ENCODE measurements around the gene TTLL11.

The TTLL11 gene

DNA sequence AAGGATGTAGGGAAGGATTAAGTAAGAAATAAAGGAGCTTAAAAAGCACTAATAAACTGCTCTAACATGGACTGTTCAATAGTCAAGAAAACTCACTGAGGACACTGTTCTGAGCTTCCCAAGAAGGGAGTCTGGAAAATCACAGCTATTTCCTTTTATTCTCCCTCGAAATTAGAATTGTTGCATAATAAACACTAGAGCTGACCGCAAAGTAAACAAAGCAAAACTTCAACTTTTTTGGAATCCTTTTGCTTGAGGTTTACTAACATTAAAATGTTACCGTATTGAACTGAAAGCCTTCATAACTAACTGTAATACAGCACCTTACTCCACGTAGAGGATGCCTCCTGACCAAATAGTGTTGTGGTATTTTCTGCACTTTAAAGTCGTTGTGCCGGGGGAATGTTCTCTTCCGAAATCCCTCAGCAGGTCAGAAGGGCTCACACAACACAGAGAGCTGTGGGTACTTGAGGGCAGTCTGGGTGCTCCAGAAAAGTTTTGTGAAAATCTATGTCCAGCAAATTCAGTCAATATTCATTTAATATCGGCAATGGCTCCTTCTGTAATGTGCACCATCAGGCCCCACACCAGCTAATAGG is 59.2 kb downstream of the TTLL11 start:
- H4K8ac ChIP-seq (ENCODE audit: low read depth, low read length), result no peak overlapping the region
- no peak for DNase-seq (ENCODE audit: low spot score)
- H2BK15ac ChIP-seq (ENCODE audit: low read length), result no peak overlapping the region
- H2BK120ac ChIP-seq (ENCODE audit: low read depth, low read length), result no peak overlapping the region
- H3K4ac ChIP-seq (ENCODE audit: low read length), result no peak overlapping the region
- no peak overlapping the region for H2BK5ac ChIP-seq (ENCODE audit: low read length)
- no peak overlapping the region for H2AK5ac ChIP-seq (ENCODE audit: low read depth, low read length)
- peaks cover 0 to 6% of the 10 kb centered on the region in 2 donors for H3K4me1 ChIP-seq (ENCODE audit: control insufficient read depth in 2 of 2, insufficient read depth in 1 of 2, low read depth in 1 of 2, low read length in 2 of 2)
- H3K4me3 ChIP-seq (ENCODE audit: low read length in 2 of 2), result no peak overlapping the region
- WGBS, 2 donors (ENCODE audit: extremely low coverage in 2 of 2, insufficient read length in 2 of 2, insufficient replicate concordance in 1 of 2), result no CpG with 5 or more reads among the region's 8 CpGs
- peaks cover 0 to 1% of the 10 kb centered on the region in 2 donors for H3K9me3 ChIP-seq (replicated peaks in 1 of 2; ENCODE audit: control insufficient read depth in 2 of 2, insufficient read depth in 1 of 2, low read depth in 1 of 2, low read length in 2 of 2)
- no peak overlapping the region for H3K23ac ChIP-seq (ENCODE audit: low read depth, low read length, poor library complexity)
- H4K91ac ChIP-seq (ENCODE audit: low read depth, low read length, poor library complexity), result no peak overlapping the region
- H3K14ac ChIP-seq (ENCODE audit: low read length), result no peak overlapping the region
- no peaks in the 10 kb centered on the region for H3K79me1 ChIP-seq (ENCODE audit: low read depth, low read length)
- H2BK12ac ChIP-seq (ENCODE audit: low read length), result no peak overlapping the region
- no peak overlapping the region for H3K9ac ChIP-seq (ENCODE audit: low read depth, low read length, poor library complexity)
- H3K36me3 ChIP-seq (replicated peaks in 1 of 2; ENCODE audit: control insufficient read depth in 2 of 2, insufficient read depth in 2 of 2, low read length in 2 of 2), result no peaks in the 10 kb centered on the region
- no peaks in the 10 kb centered on the region for H3K27me3 ChIP-seq (ENCODE audit: control insufficient read depth in 3 of 3, insufficient read depth in 3 of 3, low read depth in 1 of 3, low read length in 3 of 3)
- H2AFZ ChIP-seq (ENCODE audit: low read length), result no peak overlapping the region
- H3K18ac ChIP-seq (ENCODE audit: low read length), result no peak overlapping the region
- no peak overlapping the region for H3K27ac ChIP-seq (replicated peaks; ENCODE audit: low read length)
- no peak overlapping the region for H3K4me2 ChIP-seq (ENCODE audit: insufficient read depth, low read length, poor library complexity, severe bottlenecking)

DNA sequence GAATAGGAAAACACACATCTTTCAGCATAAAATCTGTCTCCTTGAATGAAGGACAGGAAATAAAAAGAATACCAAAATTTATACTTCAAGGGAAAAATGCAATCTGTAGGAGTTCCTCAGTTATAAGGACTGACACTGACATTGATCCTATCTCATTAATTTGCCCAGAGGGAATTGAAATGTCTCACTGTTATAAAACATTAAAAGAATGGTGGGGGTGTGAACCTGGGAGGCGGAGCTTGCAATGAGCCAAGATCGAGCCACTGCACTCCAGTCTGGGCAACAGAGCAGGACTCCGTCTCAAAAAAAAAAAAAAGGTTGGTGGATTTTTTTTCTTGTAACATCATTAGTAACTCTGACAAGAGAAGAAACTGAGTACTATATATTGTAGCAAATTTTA is 60.8 kb downstream of the TTLL11 start:
- no peak overlapping the region for H4K8ac ChIP-seq (ENCODE audit: low read depth, low read length)
- no peak overlapping the region for H3K4me3 ChIP-seq (ENCODE audit: low read length in 2 of 2)
- H3K4me2 ChIP-seq (ENCODE audit: insufficient read depth, low read length, poor library complexity, severe bottlenecking), result no peak overlapping the region
- no peak overlapping the region for H2BK5ac ChIP-seq (ENCODE audit: low read length)
- no peak overlapping the region for H3K4ac ChIP-seq (ENCODE audit: low read length)
- no peak overlapping the region for H2AFZ ChIP-seq (ENCODE audit: low read length)
- no peak overlapping the region for H3K14ac ChIP-seq (ENCODE audit: low read length)
- peaks cover 0 to 1% of the 10 kb centered on the region in 2 donors for H3K9me3 ChIP-seq (replicated peaks in 1 of 2; ENCODE audit: control insufficient read depth in 2 of 2, insufficient read depth in 1 of 2, low read depth in 1 of 2, low read length in 2 of 2)
- no peak overlapping the region for H2BK15ac ChIP-seq (ENCODE audit: low read length)
- no peak overlapping the region for H4K91ac ChIP-seq (ENCODE audit: low read depth, low read length, poor library complexity)
- no peak overlapping the region for H3K27ac ChIP-seq (replicated peaks; ENCODE audit: low read length)
- no peak overlapping the region for H2AK5ac ChIP-seq (ENCODE audit: low read depth, low read length)
- H3K23ac ChIP-seq (ENCODE audit: low read depth, low read length, poor library complexity), result no peak overlapping the region
- no peak overlapping the region for H2BK12ac ChIP-seq (ENCODE audit: low read length)
- no peaks in the 10 kb centered on the region for H3K27me3 ChIP-seq (ENCODE audit: control insufficient read depth in 3 of 3, insufficient read depth in 3 of 3, low read depth in 1 of 3, low read length in 3 of 3)
- H3K18ac ChIP-seq (ENCODE audit: low read length), result no peak overlapping the region
- no peak overlapping the region for H2BK120ac ChIP-seq (ENCODE audit: low read depth, low read length)
- no peaks in the 10 kb centered on the region for H3K79me1 ChIP-seq (ENCODE audit: low read depth, low read length)
- no peaks in the 10 kb centered on the region for H3K36me3 ChIP-seq (replicated peaks in 1 of 2; ENCODE audit: control insufficient read depth in 2 of 2, insufficient read depth in 2 of 2, low read length in 2 of 2)
- WGBS, 2 donors (ENCODE audit: extremely low coverage in 2 of 2, insufficient read length in 2 of 2, insufficient replicate concordance in 1 of 2), result no CpG with 5 or more reads among the region's 3 CpGs
- H3K9ac ChIP-seq (ENCODE audit: low read depth, low read length, poor library complexity), result no peak overlapping the region
- peaks cover 0 to 6% of the 10 kb centered on the region in 2 donors for H3K4me1 ChIP-seq (ENCODE audit: control insufficient read depth in 2 of 2, insufficient read depth in 1 of 2, low read depth in 1 of 2, low read length in 2 of 2)
- no peak for DNase-seq (ENCODE audit: low spot score)

DNA sequence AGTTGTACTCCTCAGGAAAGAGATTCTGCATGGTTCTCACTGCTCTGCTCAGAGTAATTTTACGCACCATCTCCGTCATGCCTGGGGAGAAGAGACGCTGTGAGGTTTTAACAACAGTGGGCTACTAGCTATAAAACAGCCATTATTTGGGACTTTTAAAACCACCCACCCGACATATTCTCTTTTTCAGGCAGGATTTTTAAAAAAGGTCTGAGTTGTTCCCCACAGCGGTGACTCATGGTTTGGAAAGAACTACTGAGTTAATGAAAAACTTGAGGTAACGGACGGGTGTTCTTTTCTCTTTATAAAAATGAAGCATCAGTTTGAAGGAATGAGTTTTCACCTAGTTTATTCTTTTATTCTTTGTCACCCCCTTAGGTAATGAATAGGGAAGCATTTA is 61.3 kb downstream of the TTLL11 start:
- H3K4me3 ChIP-seq (ENCODE audit: low read length in 2 of 2), result no peak overlapping the region

DNA sequence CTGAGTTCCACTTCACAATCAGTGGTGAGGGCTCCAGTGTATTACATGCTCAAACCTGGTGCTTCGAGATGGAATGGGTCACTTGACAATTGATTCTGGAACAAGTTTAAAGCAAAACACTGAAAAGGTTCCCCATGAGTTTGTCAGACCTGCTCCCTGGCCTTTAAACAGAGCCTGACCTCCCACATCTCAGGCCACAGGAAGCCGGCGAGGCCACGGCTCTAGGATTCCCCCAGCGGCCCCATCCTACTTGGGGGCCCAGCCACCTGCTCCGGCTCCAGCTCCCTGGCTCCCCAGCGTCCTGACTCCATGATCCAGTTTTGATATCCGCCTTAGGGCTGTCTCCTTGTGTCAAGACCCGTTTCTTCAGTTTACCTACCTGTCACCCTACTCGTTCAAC is 62.0 kb downstream of the TTLL11 start:
- H2AK5ac ChIP-seq (ENCODE audit: low read depth, low read length), result no peak overlapping the region
- H3K14ac ChIP-seq (ENCODE audit: low read length), result no peak overlapping the region
- WGBS, 2 donors (ENCODE audit: extremely low coverage in 2 of 2, insufficient read length in 2 of 2, insufficient replicate concordance in 1 of 2), result no CpG with 5 or more reads among the region's 10 CpGs
- no peak for DNase-seq (ENCODE audit: low spot score)
- no peak overlapping the region for H2AFZ ChIP-seq (ENCODE audit: low read length)
- H3K4ac ChIP-seq (ENCODE audit: low read length), result no peak overlapping the region
- H3K36me3 ChIP-seq (replicated peaks in 1 of 2; ENCODE audit: control insufficient read depth in 2 of 2, insufficient read depth in 2 of 2, low read length in 2 of 2), result no peaks in the 10 kb centered on the region
- H2BK15ac ChIP-seq (ENCODE audit: low read length), result no peak overlapping the region
- H2BK120ac ChIP-seq (ENCODE audit: low read depth, low read length), result no peak overlapping the region
- no peak overlapping the region for H3K27ac ChIP-seq (replicated peaks; ENCODE audit: low read length)
- no peak overlapping the region for H3K4me2 ChIP-seq (ENCODE audit: insufficient read depth, low read length, poor library complexity, severe bottlenecking)
- no peak overlapping the region for H2BK12ac ChIP-seq (ENCODE audit: low read length)
- H3K23ac ChIP-seq (ENCODE audit: low read depth, low read length, poor library complexity), result no peak overlapping the region
- H4K91ac ChIP-seq (ENCODE audit: low read depth, low read length, poor library complexity), result peak overlapping the region; percentile 11
- H3K4me3 ChIP-seq (ENCODE audit: low read length in 2 of 2), result no peak overlapping the region
- H2BK5ac ChIP-seq (ENCODE audit: low read length), result no peak overlapping the region
- no peaks in the 10 kb centered on the region for H3K27me3 ChIP-seq (ENCODE audit: control insufficient read depth in 3 of 3, insufficient read depth in 3 of 3, low read depth in 1 of 3, low read length in 3 of 3)
- no peak overlapping the region for H4K8ac ChIP-seq (ENCODE audit: low read depth, low read length)
- no peaks in the 10 kb centered on the region for H3K4me1 ChIP-seq (ENCODE audit: control insufficient read depth in 2 of 2, insufficient read depth in 1 of 2, low read depth in 1 of 2, low read length in 2 of 2)
- peaks cover 0 to 1% of the 10 kb centered on the region in 2 donors for H3K9me3 ChIP-seq (replicated peaks in 1 of 2; ENCODE audit: control insufficient read depth in 2 of 2, insufficient read depth in 1 of 2, low read depth in 1 of 2, low read length in 2 of 2)
- H3K79me1 ChIP-seq (ENCODE audit: low read depth, low read length), result no peaks in the 10 kb centered on the region
- H3K18ac ChIP-seq (ENCODE audit: low read length), result no peak overlapping the region
- H3K9ac ChIP-seq (ENCODE audit: low read depth, low read length, poor library complexity), result no peak overlapping the region

More for the DNA sequence above, 61.3 kb downstream of the TTLL11 start:
- Histone ChIP-seq H4K8ac (ENCODE audit: low read depth, low read length) (no peak overlapping the region), H3K79me1 (ENCODE audit: low read depth, low read length) (no peaks in the 10 kb centered on the region), H3K4me1 (ENCODE audit: control insufficient read depth in 2 of 2, insufficient read depth in 1 of 2, low read depth in 1 of 2, low read length in 2 of 2) (peaks cover 0 to 3% of the 10 kb centered on the region in 2 donors), H2BK5ac (ENCODE audit: low read length) (no peak overlapping the region), H2BK120ac (ENCODE audit: low read depth, low read length) (no peak overlapping the region), H3K18ac (ENCODE audit: low read length) (no peak overlapping the region), H3K23ac (ENCODE audit: low read depth, low read length, poor library complexity) (no peak overlapping the region), H2BK12ac (ENCODE audit: low read length) (no peak overlapping the region), H3K4me2 (ENCODE audit: insufficient read depth, low read length, poor library complexity, severe bottlenecking) (no peak overlapping the region), H3K14ac (ENCODE audit: low read length) (no peak overlapping the region), H3K36me3 (replicated peaks in 1 of 2; ENCODE audit: control insufficient read depth in 2 of 2, insufficient read depth in 2 of 2, low read length in 2 of 2) (no peaks in the 10 kb centered on the region), H4K91ac (ENCODE audit: low read depth, low read length, poor library complexity) (no peak overlapping the region), H3K27ac (replicated peaks; ENCODE audit: low read length) (no peak overlapping the region), H3K4ac (ENCODE audit: low read length) (no peak overlapping the region), H3K9me3 (replicated peaks in 1 of 2; ENCODE audit: control insufficient read depth in 2 of 2, insufficient read depth in 1 of 2, low read depth in 1 of 2, low read length in 2 of 2) (peaks cover 0 to 1% of the 10 kb centered on the region in 2 donors), H3K27me3 (ENCODE audit: control insufficient read depth in 3 of 3, insufficient read depth in 3 of 3, low read depth in 1 of 3, low read length in 3 of 3) (no peaks in the 10 kb centered on the region), H2AK5ac (ENCODE audit: low read depth, low read length) (no peak overlapping the region), H3K9ac (ENCODE audit: low read depth, low read length, poor library complexity) (no peak overlapping the region), H2AFZ (ENCODE audit: low read length) (no peak overlapping the region), H2BK15ac (ENCODE audit: low read length) (no peak overlapping the region)
- no peak for DNase-seq (ENCODE audit: low spot score)
- no CpG with 5 or more reads among the region's 7 CpGs for WGBS, 2 donors (ENCODE audit: extremely low coverage in 2 of 2, insufficient read length in 2 of 2, insufficient replicate concordance in 1 of 2)
